Measurements from ENCODE around the gene SPAG6. TPM values are rescaled to one million over a fixed set of nuclear protein-coding genes. Genes with fewer than 3 reads are reported as not detected.

Gene SPAG6
- total and polyA plus RNA-seq, 9 of the 15 experiments (the other 6 are each of a cell fraction or from before 2014, with no cell fraction given) = 3.5 to 23.1 (median 11.8) TPM

DNA sequence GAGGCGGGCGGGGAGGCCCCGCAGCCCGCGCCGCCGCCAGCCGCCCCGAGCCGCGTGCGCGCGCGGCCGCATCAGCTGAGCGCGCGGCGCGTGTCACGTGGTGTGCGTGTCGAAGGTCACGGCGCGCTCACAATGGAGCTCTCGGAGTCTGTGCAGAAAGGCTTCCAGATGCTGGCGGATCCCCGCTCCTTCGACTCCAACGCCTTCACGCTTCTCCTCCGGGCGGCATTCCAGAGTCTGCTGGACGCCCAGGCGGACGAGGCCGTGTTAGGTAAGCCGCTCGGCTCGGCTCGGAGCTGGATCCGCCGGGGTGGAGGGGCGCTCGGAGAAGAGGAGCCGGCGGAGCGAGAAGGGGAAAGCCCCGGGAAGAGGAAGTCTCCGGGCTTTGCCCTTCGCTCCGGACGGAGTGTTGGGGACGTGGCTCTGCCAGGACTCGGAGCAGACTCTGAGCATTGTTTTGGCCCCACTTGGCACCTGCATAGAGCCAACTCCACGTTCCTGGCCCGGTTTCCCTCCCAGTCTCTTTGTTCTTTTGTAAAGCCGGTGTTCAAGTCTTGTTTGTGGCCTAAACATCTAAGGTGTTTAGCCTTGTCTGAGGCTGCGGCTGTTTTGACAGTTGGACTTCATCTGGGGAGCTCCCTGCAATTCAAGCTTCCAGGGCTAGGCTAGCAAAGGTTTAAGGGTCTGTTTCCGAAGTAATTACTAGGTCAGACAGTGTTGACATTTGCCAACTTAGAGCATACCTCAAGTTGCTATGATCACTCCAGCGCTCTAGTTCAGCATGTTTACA, 28.8 kb upstream of the SPAG6 start, which contains the start of gene COMMD3 (continued):
- TF ChIP-seq, protein P1, sequence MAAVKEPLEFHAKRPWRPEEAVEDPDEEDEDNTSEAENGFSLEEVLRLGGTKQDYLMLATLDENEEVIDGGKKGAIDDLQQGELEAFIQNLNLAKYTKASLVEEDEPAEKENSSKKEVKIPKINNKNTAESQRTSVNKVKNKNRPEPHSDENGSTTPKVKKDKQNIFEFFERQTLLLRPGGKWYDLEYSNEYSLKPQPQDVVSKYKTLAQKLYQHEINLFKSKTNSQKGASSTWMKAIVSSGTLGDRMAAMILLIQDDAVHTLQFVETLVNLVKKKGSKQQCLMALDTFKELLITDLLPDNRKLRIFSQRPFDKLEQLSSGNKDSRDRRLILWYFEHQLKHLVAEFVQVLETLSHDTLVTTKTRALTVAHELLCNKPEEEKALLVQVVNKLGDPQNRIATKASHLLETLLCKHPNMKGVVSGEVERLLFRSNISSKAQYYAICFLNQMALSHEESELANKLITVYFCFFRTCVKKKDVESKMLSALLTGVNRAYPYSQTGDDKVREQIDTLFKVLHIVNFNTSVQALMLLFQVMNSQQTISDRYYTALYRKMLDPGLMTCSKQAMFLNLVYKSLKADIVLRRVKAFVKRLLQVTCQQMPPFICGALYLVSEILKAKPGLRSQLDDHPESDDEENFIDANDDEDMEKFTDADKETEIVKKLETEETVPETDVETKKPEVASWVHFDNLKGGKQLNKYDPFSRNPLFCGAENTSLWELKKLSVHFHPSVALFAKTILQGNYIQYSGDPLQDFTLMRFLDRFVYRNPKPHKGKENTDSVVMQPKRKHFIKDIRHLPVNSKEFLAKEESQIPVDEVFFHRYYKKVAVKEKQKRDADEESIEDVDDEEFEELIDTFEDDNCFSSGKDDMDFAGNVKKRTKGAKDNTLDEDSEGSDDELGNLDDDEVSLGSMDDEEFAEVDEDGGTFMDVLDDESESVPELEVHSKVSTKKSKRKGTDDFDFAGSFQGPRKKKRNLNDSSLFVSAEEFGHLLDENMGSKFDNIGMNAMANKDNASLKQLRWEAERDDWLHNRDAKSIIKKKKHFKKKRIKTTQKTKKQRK (IDR thresholded peaks at IDR 0.05; ENCODE audit: borderline replicate concordance, low read depth, low read length) = no peak
- TF ChIP-seq RBM22 (IDR thresholded peaks at IDR 0.05; ENCODE audit: low read depth, low read length, poor library complexity, severe bottlenecking) (peak; percentile 78), ZNF561 (CRISPR knock-in tag; conservative IDR thresholded peaks at IDR 0.05) (no peak), CBX5 (IDR thresholded peaks at IDR 0.05; ENCODE audit: borderline replicate concordance, low read depth) (no peak), GTF2F1 (IDR thresholded peaks at IDR 0.05; ENCODE audit: low read depth, low read length) (no peak; the same call in 1 of the 2 replicates), ZNF146 (CRISPR knock-in tag; IDR thresholded peaks at IDR 0.05; ENCODE audit: unreplicated experiment) (no peak), TAF9B (IDR thresholded peaks at IDR 0.05; ENCODE audit: partially characterized antibody) (peak; percentile 86), NELFE (IDR thresholded peaks at IDR 0.05; ENCODE audit: insufficient read depth, insufficient read length) (no peak), ZSCAN32 (CRISPR knock-in tag; IDR thresholded peaks at IDR 0.05) (no peak), CBX2 (IDR thresholded peaks at IDR 0.05; ENCODE audit: insufficient read depth, low read length, poor library complexity, severe bottlenecking) (no peak), TGIF2 (CRISPR knock-in tag; IDR thresholded peaks at IDR 0.05) (no peak), ZNF766 (CRISPR knock-in tag; conservative IDR thresholded peaks at IDR 0.05) (peak; percentile 93), ZNF583 (CRISPR knock-in tag; IDR thresholded peaks at IDR 0.05) (no peak), IFI16 (CRISPR knock-in tag; IDR thresholded peaks at IDR 0.05) (no peak), BHLHE40 (IDR thresholded peaks at IDR 0.05; ENCODE audit: low read length) (peak; percentile 90)
- TF ChIP-seq, protein P2, sequence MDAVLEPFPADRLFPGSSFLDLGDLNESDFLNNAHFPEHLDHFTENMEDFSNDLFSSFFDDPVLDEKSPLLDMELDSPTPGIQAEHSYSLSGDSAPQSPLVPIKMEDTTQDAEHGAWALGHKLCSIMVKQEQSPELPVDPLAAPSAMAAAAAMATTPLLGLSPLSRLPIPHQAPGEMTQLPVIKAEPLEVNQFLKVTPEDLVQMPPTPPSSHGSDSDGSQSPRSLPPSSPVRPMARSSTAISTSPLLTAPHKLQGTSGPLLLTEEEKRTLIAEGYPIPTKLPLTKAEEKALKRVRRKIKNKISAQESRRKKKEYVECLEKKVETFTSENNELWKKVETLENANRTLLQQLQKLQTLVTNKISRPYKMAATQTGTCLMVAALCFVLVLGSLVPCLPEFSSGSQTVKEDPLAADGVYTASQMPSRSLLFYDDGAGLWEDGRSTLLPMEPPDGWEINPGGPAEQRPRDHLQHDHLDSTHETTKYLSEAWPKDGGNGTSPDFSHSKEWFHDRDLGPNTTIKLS (IDR thresholded peaks at IDR 0.05; ENCODE audit: borderline replicate concordance, low read depth) = peak; percentile 88
- TF ChIP-seq, protein P3, sequence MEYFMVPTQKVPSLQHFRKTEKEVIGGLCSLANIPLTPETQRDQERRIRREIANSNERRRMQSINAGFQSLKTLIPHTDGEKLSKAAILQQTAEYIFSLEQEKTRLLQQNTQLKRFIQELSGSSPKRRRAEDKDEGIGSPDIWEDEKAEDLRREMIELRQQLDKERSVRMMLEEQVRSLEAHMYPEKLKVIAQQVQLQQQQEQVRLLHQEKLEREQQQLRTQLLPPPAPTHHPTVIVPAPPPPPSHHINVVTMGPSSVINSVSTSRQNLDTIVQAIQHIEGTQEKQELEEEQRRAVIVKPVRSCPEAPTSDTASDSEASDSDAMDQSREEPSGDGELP (CRISPR knock-in tag; IDR thresholded peaks at IDR 0.05; ENCODE audit: borderline replicate concordance) = peak; percentile 96
- TF ChIP-seq, protein P4, sequence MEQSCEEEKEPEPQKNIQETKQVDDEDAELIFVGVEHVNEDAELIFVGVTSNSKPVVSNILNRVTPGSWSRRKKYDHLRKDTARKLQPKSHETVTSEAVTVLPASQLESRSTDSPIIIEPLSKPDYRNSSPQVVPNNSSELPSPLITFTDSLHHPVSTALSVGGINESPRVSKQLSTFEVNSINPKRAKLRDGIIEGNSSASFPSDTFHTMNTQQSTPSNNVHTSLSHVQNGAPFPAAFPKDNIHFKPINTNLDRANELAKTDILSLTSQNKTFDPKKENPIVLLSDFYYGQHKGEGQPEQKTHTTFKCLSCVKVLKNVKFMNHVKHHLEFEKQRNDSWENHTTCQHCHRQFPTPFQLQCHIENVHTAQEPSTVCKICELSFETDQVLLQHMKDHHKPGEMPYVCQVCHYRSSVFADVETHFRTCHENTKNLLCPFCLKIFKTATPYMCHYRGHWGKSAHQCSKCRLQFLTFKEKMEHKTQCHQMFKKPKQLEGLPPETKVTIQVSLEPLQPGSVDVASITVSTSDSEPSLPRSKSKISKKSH (CRISPR knock-in tag; IDR thresholded peaks at IDR 0.05) = no peak
- TF ChIP-seq, protein P5, sequence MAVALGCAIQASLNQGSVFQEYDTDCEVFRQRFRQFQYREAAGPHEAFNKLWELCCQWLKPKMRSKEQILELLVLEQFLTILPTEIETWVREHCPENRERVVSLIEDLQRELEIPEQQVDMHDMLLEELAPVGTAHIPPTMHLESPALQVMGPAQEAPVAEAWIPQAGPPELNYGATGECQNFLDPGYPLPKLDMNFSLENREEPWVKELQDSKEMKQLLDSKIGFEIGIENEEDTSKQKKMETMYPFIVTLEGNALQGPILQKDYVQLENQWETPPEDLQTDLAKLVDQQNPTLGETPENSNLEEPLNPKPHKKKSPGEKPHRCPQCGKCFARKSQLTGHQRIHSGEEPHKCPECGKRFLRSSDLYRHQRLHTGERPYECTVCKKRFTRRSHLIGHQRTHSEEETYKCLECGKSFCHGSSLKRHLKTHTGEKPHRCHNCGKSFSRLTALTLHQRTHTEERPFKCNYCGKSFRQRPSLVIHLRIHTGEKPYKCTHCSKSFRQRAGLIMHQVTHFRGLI (CRISPR knock-in tag; IDR thresholded peaks at IDR 0.05) = no peak
